BLaER1 treated with 17β-estradiol and CSF1 and Interleukin-3, amounts not matched to agents 10 nM and 100 nM (cell line): Measurements from ENCODE around the gene FCN1.

Experiments
- H3K27ac ChIP-seq, 11 experiments: shearing (Covaris generic); formaldehyde crosslinking; 2 replicates each; pipeline ENCODE4 v1.8.1; 2022
- H3K27me3 ChIP-seq, 11 experiments: shearing (Covaris generic); formaldehyde crosslinking; 2 replicates each; pipeline ENCODE4 v1.8.1; 2022
- H3K36me3 ChIP-seq, 11 experiments: shearing (Covaris generic); formaldehyde crosslinking; 2 replicates each; pipeline ENCODE4 v1.8.1; 2022
- H3K4me1 ChIP-seq, 10 experiments: shearing (Covaris generic); formaldehyde crosslinking; 2 replicates each; pipeline ENCODE4 v1.8.1; 2022
- H3K4me2 ChIP-seq, 11 experiments: shearing (Covaris generic); formaldehyde crosslinking; 2 replicates each; pipeline ENCODE4 v1.8.1; 2022
- H3K4me3 ChIP-seq, 10 experiments: shearing (Covaris generic); formaldehyde crosslinking; 2 replicates each; pipeline ENCODE4 v1.8.1; 2022
- H3K9ac ChIP-seq, 11 experiments: shearing (Covaris generic); formaldehyde crosslinking; 2 replicates each; pipeline ENCODE4 v1.8.1; 2022
- H3K9me3 ChIP-seq, 11 experiments: shearing (Covaris generic); formaldehyde crosslinking; replicated peaks in 1 of 11; 2 replicates each; pipeline ENCODE4 v1.8.1; 2022
- H4K20me1 ChIP-seq, 11 experiments: shearing (Covaris generic); formaldehyde crosslinking; 2 replicates each; pipeline ENCODE4 v1.8.1; 2022
- Cebpa-rat ChIP-seq, 11 experiments: shearing (Covaris generic); IDR thresholded peaks; 2 replicates each; pipeline ENCODE4 v1.8.1; 2022

Gene FCN1

GRCh38 chr9:134942788-134943184, 25.1 kb upstream of the FCN1 start:
- H3K9ac ChIP-seq = no peak overlapping the region
- no peak overlapping the region for H3K4me2 ChIP-seq
- H3K4me3 ChIP-seq = no peak overlapping the region
- TF ChIP-seq Cebpa-rat (IDR thresholded peaks at IDR 0.05) = no peak
- H3K27me3 ChIP-seq = peaks cover 0 to 98% (median 0%) of the 10 kb centered on the region in 11 experiments; a peak in 10 of 22 replicates
- peaks cover 0 to 74% (median 0%) of the 10 kb centered on the region in 11 experiments; a peak in 6 of 22 replicates for H4K20me1 ChIP-seq
- no peak overlapping the region for H3K27ac ChIP-seq
- H3K36me3 ChIP-seq = no peaks in the 10 kb centered on the region
- H3K4me1 ChIP-seq = peaks cover 3 to 22% (median 11%) of the 10 kb centered on the region in 10 experiments; a peak in 17 of 20 replicates
- no peaks in the 10 kb centered on the region for H3K9me3 ChIP-seq

GRCh38 chr9:134942011-134942787, 24.5 kb upstream of the FCN1 start:
- no peaks in the 10 kb centered on the region for H3K9me3 ChIP-seq

GRCh38 chr9:134940236-134941208, 22.8 kb upstream of the FCN1 start:
- Histone ChIP-seq H3K27ac (no peak overlapping the region), H3K27me3 (peaks cover 0 to 93% (median 0%) of the 10 kb centered on the region in 11 experiments; a peak in 10 of 22 replicates)

More at GRCh38 chr9:134942011-134942787, 24.5 kb upstream of the FCN1 start:
- no peak overlapping the region for H3K4me2 ChIP-seq
- peaks cover 0 to 98% (median 0%) of the 10 kb centered on the region in 11 experiments; a peak in 10 of 22 replicates for H3K27me3 ChIP-seq
- no peak overlapping the region for H3K4me3 ChIP-seq
- H3K36me3 ChIP-seq = no peaks in the 10 kb centered on the region
- no peak overlapping the region for H3K9ac ChIP-seq
- peaks cover 9 to 21% (median 13%) of the 10 kb centered on the region in 10 experiments for H3K4me1 ChIP-seq
- peaks cover 0 to 78% (median 0%) of the 10 kb centered on the region in 11 experiments; a peak in 8 of 22 replicates for H4K20me1 ChIP-seq
- no peak for TF ChIP-seq Cebpa-rat (IDR thresholded peaks at IDR 0.05)
- H3K27ac ChIP-seq = no peak overlapping the region

GRCh38 chr9:134939836-134940235, 22.1 kb upstream of the FCN1 start:
- H3K4me2 ChIP-seq = no peak overlapping the region
- TF ChIP-seq Cebpa-rat (IDR thresholded peaks at IDR 0.05) = no peak
- H3K4me3 ChIP-seq = no peak overlapping the region
- peaks cover 0 to 80% (median 0%) of the 10 kb centered on the region in 11 experiments; a peak in 9 of 22 replicates for H4K20me1 ChIP-seq
- no peaks in the 10 kb centered on the region for H3K36me3 ChIP-seq
- H3K27ac ChIP-seq = no peak overlapping the region
- peaks cover 0 to 93% (median 0%) of the 10 kb centered on the region in 11 experiments; a peak in 10 of 22 replicates for H3K27me3 ChIP-seq
- no peak overlapping the region for H3K9ac ChIP-seq
- peaks cover 20 to 38% (median 30%) of the 10 kb centered on the region in 10 experiments for H3K4me1 ChIP-seq
- no peaks in the 10 kb centered on the region for H3K9me3 ChIP-seq

More at GRCh38 chr9:134940236-134941208, 22.8 kb upstream of the FCN1 start:
- no peaks in the 10 kb centered on the region for H3K9me3 ChIP-seq
- peaks cover 0 to 85% (median 0%) of the 10 kb centered on the region in 11 experiments; a peak in 9 of 22 replicates for H4K20me1 ChIP-seq
- TF ChIP-seq Cebpa-rat (IDR thresholded peaks at IDR 0.05) = no peak
- H3K4me3 ChIP-seq = no peak overlapping the region
- H3K36me3 ChIP-seq = no peaks in the 10 kb centered on the region
- H3K4me1 ChIP-seq = peaks cover 20 to 31% (median 26%) of the 10 kb centered on the region in 10 experiments
- no peak overlapping the region for H3K4me2 ChIP-seq
- H3K9ac ChIP-seq = no peak overlapping the region

- no peak overlapping the region for H3K27ac ChIP-seq
- peaks cover 15 to 42% (median 34%) of the 10 kb centered on the region in 10 experiments for H3K4me1 ChIP-seq
- H3K4me2 ChIP-seq = no peak overlapping the region
- peaks cover 0 to 75% (median 0%) of the 10 kb centered on the region in 11 experiments; a peak in 9 of 22 replicates for H4K20me1 ChIP-seq
- no peak overlapping the region for H3K4me3 ChIP-seq
- peaks cover 0 to 93% (median 0%) of the 10 kb centered on the region in 11 experiments; a peak in 10 of 22 replicates for H3K27me3 ChIP-seq
- no peaks in the 10 kb centered on the region for H3K9me3 ChIP-seq
- TF ChIP-seq Cebpa-rat (IDR thresholded peaks at IDR 0.05) = no peak
- H3K9ac ChIP-seq = no peak overlapping the region
- no peaks in the 10 kb centered on the region for H3K36me3 ChIP-seq
Observed at GRCh38 chr9:134939080-134939733, 21.5 kb upstream of the FCN1 start.

- Histone ChIP-seq H3K36me3 (no peaks in the 10 kb centered on the region), H3K4me2 (no peak overlapping the region), H3K27ac (no peak overlapping the region), H3K9me3 (no peaks in the 10 kb centered on the region), H3K27me3 (peaks cover 0 to 93% (median 0%) of the 10 kb centered on the region in 11 experiments; a peak in 10 of 22 replicates), H4K20me1 (peaks cover 0 to 68% (median 0%) of the 10 kb centered on the region in 11 experiments; a peak in 9 of 22 replicates), H3K4me3 (no peak overlapping the region), H3K9ac (no peak overlapping the region), H3K4me1 (peaks cover 12 to 49% (median 38%) of the 10 kb centered on the region in 10 experiments)
- TF ChIP-seq Cebpa-rat (IDR thresholded peaks at IDR 0.05) = no peak
Observed at GRCh38 chr9:134938346-134939079, 20.8 kb upstream of the FCN1 start.

GRCh38 chr9:134937566-134938345, 20.0 kb upstream of the FCN1 start:
- H3K4me1 ChIP-seq = peaks cover 12 to 56% (median 39%) of the 10 kb centered on the region in 10 experiments
- H3K27me3 ChIP-seq = peaks cover 0 to 93% (median 0%) of the 10 kb centered on the region in 11 experiments; a peak in 10 of 22 replicates
- no peak overlapping the region for H3K27ac ChIP-seq
- no peak for TF ChIP-seq Cebpa-rat (IDR thresholded peaks at IDR 0.05)
- peaks cover 0 to 61% (median 0%) of the 10 kb centered on the region in 11 experiments; a peak in 9 of 22 replicates for H4K20me1 ChIP-seq
- H3K4me3 ChIP-seq = no peak overlapping the region
- H3K36me3 ChIP-seq = no peaks in the 10 kb centered on the region
- H3K4me2 ChIP-seq = peak overlapping the region in 9 of 11 experiments; percentile 63 to 89 (median 74); a peak in 14 of 22 replicates
- no peak overlapping the region for H3K9ac ChIP-seq
- no peaks in the 10 kb centered on the region for H3K9me3 ChIP-seq
